Measurements from ENCODE around the gene AMACR. TPM values are rescaled to one million over a fixed set of nuclear protein-coding genes. Genes with fewer than 3 reads are reported as not detected.

The AMACR gene
- total RNA-seq, 1 donor, result 15.2 TPM

DNA sequence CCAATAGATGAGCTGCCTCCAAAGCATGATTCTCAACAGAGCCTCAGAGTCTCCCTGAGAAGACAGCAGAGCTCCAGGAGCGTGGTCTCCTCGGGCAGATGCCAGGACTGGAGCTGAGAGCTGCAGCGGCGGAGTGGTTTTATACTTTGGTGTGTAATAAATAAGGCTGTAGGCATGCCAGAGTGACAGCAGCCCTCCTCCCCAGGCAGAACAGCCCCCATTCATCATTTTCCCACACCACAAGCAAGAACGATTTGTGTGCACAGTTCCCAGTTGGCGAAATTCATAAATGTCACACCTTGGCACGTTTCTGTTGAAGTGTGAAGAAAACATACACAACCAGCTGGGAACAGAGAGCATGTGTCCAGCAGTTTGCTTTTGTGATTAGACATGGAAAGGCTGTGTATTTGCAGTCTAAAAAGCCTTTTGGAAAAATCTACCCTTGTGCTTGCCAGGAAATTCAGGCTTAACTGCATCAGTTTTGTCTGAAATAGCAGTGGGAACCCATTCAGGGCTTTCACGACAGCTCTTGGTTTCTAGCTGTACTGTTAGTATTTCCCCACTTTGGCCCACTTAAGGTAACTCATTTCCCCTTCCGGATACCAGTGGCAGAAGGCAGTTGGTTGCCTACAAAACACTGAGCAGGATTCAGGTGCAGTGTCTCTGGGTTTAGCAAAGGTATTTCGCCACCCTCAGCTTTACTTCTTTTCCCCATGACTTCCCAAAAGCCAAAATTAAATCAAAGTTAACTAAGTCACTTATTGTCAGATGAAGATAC lies 35.4 kb upstream of the AMACR start, which contains the start of gene C1QTNF3:
C1QTNF3 (minus strand) TSS at position 115 of the 778 bp plus-strand sequence; CDS start at position 27, 88 bp downstream.
- H3K4me1 ChIP-seq (ENCODE audit: insufficient read depth, low read length), result peaks cover 18% of the 10 kb centered on the region
- H3K4me2 ChIP-seq (ENCODE audit: insufficient read depth, low read length), result no peak within 1 kb of the TSS
- H3K27me3 ChIP-seq (ENCODE audit: insufficient read depth, low read length), result no peaks in the 10 kb centered on the region
- no peaks in the 10 kb centered on the region for H3K36me3 ChIP-seq (ENCODE audit: insufficient read depth, low read length)
- no peaks in the 10 kb centered on the region for H3K9me3 ChIP-seq (ENCODE audit: low read depth, low read length)
- H2AFZ ChIP-seq (ENCODE audit: low read length), result no peak within 1 kb of the TSS
- H4K20me1 ChIP-seq (ENCODE audit: insufficient read depth, low read length), result no peaks in the 10 kb centered on the region
- TF ChIP-seq, protein P1, sequence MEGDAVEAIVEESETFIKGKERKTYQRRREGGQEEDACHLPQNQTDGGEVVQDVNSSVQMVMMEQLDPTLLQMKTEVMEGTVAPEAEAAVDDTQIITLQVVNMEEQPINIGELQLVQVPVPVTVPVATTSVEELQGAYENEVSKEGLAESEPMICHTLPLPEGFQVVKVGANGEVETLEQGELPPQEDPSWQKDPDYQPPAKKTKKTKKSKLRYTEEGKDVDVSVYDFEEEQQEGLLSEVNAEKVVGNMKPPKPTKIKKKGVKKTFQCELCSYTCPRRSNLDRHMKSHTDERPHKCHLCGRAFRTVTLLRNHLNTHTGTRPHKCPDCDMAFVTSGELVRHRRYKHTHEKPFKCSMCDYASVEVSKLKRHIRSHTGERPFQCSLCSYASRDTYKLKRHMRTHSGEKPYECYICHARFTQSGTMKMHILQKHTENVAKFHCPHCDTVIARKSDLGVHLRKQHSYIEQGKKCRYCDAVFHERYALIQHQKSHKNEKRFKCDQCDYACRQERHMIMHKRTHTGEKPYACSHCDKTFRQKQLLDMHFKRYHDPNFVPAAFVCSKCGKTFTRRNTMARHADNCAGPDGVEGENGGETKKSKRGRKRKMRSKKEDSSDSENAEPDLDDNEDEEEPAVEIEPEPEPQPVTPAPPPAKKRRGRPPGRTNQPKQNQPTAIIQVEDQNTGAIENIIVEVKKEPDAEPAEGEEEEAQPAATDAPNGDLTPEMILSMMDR (IDR thresholded peaks at IDR 0.05; ENCODE audit: extremely low read depth, low read depth, low read length), result no peak
- no peak for DNase-seq (ENCODE audit: insufficient read length, low spot score, missing footprints)
- no peaks in the 10 kb centered on the region for H3K79me2 ChIP-seq (ENCODE audit: insufficient read depth, low read length)
- H3K4me3 ChIP-seq (ENCODE audit: insufficient read depth, low read length), result no peak within 1 kb of the TSS
- H3K27ac ChIP-seq (ENCODE audit: low read depth, low read length), result no peak within 1 kb of the TSS

DNA sequence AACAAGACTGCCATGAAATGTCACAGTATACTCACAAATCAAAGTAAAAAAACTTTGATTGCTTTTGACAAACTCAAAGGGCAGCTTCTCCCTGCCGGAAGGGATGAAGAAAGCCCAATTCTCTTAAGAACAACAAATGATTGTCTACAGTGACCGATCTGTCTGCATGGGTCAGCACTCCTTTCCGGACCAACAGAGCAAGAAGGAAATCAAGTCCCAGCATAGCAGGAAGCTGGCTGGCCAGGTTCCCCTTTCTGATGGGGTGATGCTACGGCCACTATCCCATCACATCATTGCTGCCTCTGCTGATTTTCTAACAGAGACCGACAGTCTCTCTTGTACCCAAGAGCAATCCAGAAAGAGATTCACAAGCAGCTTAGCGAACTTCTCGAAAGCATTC lies 34.5 kb upstream of the AMACR start:
- H3K4me1 ChIP-seq (ENCODE audit: insufficient read depth, low read length), result peaks cover 18% of the 10 kb centered on the region
- no peak overlapping the region for H3K4me3 ChIP-seq (ENCODE audit: insufficient read depth, low read length)
- no peaks in the 10 kb centered on the region for H3K36me3 ChIP-seq (ENCODE audit: insufficient read depth, low read length)
- H2AFZ ChIP-seq (ENCODE audit: low read length), result no peak overlapping the region
- H3K4me2 ChIP-seq (ENCODE audit: insufficient read depth, low read length), result no peak overlapping the region
- H3K27me3 ChIP-seq (ENCODE audit: insufficient read depth, low read length), result no peaks in the 10 kb centered on the region
- H4K20me1 ChIP-seq (ENCODE audit: insufficient read depth, low read length), result no peaks in the 10 kb centered on the region
- TF ChIP-seq, protein P1 (IDR thresholded peaks at IDR 0.05; ENCODE audit: extremely low read depth, low read depth, low read length), result no peak
- no peaks in the 10 kb centered on the region for H3K9me3 ChIP-seq (ENCODE audit: low read depth, low read length)
- peak; percentile 19 for DNase-seq (ENCODE audit: insufficient read length, low spot score, missing footprints)
- no peaks in the 10 kb centered on the region for H3K79me2 ChIP-seq (ENCODE audit: insufficient read depth, low read length)
- no peak overlapping the region for H3K27ac ChIP-seq (ENCODE audit: low read depth, low read length)

DNA sequence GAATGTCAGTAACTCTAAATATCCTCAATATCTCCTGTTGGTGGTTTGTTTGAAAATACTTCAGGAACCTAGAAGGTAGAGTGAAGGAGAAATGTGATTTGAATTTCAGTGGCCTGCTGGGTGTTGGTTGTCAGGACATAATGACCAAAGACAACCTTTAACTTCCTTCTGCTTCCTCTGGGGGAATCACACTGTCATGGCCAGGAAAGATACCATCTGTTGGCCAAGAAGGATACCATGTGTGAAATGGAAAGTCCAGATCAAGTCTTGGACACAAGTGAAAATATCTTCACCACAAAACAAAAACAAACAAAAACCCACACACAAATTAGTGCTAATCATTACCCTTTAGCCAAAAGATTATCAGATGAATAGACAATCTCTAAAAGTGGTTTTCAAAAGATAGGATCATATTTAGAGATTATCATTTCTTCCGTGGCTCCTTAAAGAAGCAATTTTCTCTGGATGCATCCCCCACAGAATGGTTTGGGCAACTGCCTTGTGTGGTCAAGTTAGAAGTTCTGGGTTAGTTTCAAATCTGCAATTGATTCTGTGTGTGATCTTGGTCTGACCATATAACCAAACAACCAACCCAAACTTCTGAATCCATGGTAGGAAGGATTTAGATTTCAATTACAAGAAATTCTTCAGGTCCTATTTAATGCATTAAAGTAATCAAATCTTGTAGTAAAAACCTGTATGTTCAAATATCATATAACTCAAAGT lies 33.6 kb upstream of the AMACR start:
- H4K20me1 ChIP-seq (ENCODE audit: insufficient read depth, low read length), result no peaks in the 10 kb centered on the region
- H3K36me3 ChIP-seq (ENCODE audit: insufficient read depth, low read length), result no peaks in the 10 kb centered on the region
- H3K27me3 ChIP-seq (ENCODE audit: insufficient read depth, low read length), result no peaks in the 10 kb centered on the region
- H3K79me2 ChIP-seq (ENCODE audit: insufficient read depth, low read length), result no peaks in the 10 kb centered on the region
- no peak overlapping the region for H3K27ac ChIP-seq (ENCODE audit: low read depth, low read length)
- no peak for DNase-seq (ENCODE audit: insufficient read length, low spot score, missing footprints)
- no peaks in the 10 kb centered on the region for H3K9me3 ChIP-seq (ENCODE audit: low read depth, low read length)
- H2AFZ ChIP-seq (ENCODE audit: low read length), result no peak overlapping the region
- no peak overlapping the region for H3K4me2 ChIP-seq (ENCODE audit: insufficient read depth, low read length)
- TF ChIP-seq, protein P1 (IDR thresholded peaks at IDR 0.05; ENCODE audit: extremely low read depth, low read depth, low read length), result no peak
- peaks cover 17% of the 10 kb centered on the region for H3K4me1 ChIP-seq (ENCODE audit: insufficient read depth, low read length)
- no peak overlapping the region for H3K4me3 ChIP-seq (ENCODE audit: insufficient read depth, low read length)

DNA sequence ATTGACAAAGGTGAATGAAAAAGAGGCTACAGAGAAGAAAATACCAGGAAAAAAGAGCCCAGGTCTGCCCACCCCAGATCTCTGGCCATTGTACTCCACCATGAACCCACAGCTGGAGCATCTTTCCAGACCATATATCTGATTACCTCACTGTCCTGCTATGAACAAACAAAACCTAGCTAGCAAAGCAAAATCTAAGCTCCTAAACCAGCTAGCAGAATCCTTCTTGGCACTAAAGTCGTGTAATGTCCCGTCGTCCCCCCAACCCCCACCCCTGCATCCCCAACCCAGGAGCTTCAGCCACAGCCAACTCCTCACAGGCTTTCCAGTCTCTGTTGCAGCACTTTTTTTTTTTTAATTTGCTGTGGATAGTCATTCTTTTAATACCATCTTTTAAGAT lies 32.6 kb upstream of the AMACR start:
- Histone ChIP-seq H3K36me3 (ENCODE audit: insufficient read depth, low read length) (no peaks in the 10 kb centered on the region), H3K9me3 (ENCODE audit: low read depth, low read length) (no peaks in the 10 kb centered on the region), H4K20me1 (ENCODE audit: insufficient read depth, low read length) (no peaks in the 10 kb centered on the region), H3K79me2 (ENCODE audit: insufficient read depth, low read length) (no peaks in the 10 kb centered on the region), H3K4me1 (ENCODE audit: insufficient read depth, low read length) (peaks cover 8% of the 10 kb centered on the region), H2AFZ (ENCODE audit: low read length) (no peak overlapping the region), H3K27me3 (ENCODE audit: insufficient read depth, low read length) (no peaks in the 10 kb centered on the region), H3K4me2 (ENCODE audit: insufficient read depth, low read length) (no peak overlapping the region), H3K4me3 (ENCODE audit: insufficient read depth, low read length) (no peak overlapping the region), H3K27ac (ENCODE audit: low read depth, low read length) (no peak overlapping the region)
- no peak for DNase-seq (ENCODE audit: insufficient read length, low spot score, missing footprints)
- TF ChIP-seq, protein P1 (IDR thresholded peaks at IDR 0.05; ENCODE audit: extremely low read depth, low read depth, low read length), result no peak
